ENCODE results near the gene MAGI1.
"Not testable (repeated sequence)": the region's sequence is repeated elsewhere in the genome, so short reads cannot be mapped to it uniquely, and the experiment has no call there.

MAGI1 gene

GRCh38 chr3:65578861-65579260 lies 459.9 kb downstream of the MAGI1 start:
- no peak for DNase-seq

DNA sequence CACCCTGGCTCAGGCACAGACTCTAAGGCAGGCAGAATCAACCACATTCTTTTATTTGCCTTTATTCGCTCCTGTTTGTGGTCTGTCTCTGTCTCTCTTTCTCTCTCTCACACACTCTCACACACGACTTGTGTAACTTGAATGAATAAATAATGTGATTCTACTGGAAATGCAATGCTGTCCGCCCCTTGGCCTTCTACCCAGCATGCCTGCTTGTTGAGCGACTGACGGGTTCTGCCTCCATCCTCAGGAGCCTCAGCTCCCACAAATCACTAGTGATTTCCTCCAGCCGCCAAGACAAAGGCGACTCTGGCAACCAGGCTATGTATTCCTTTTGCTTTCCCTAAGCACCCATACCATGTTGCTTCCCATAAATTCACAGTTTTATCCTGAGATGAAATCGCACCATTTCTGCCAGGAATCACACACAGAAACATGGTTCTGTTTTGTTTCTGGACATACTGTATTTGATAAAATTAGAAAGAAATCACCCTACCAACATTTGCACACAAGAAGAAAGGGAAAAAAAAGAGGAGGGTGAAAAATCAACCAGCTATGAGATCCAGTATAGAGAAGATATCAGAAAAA lies 460.8 kb downstream of the MAGI1 start:
- no peak for DNase-seq

GRCh38 chr3:65576966-65577365 lies 461.8 kb downstream of the MAGI1 start:
- DNase-seq, result no peak

- DNase-seq, result no peak
Measured at GRCh38 chr3:65576228-65576627, 462.5 kb downstream of the MAGI1 start.

GRCh38 chr3:65575376-65575840 lies 463.3 kb downstream of the MAGI1 start:
- DNase-seq, result no peak

DNA sequence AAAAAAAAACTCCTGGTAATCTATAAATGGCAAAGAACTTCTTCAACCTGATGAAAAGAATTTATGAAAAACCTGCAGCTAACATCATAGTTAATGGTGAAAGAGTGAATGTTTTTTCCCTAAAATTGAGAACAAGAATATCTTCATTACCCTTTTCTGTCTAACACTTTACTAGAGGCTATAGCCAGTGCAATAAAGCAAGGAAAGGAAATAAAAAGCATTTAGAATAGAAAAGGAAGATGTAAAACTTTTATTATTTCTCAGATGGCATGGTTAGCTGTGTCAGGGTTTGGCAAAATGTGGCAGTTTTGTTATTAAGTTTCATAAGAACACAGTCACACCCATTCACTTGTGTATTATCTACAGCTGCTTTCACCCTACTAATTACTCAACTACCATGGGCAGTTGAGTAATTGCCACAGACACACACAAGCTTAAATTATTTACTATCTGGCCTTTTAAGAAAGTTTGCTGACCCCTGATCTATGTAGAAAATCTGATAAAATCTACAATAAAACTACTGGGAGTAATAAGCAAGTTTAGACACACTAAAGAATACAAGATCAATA lies 465.1 kb downstream of the MAGI1 start:
- DNase-seq, result no peak

DNA sequence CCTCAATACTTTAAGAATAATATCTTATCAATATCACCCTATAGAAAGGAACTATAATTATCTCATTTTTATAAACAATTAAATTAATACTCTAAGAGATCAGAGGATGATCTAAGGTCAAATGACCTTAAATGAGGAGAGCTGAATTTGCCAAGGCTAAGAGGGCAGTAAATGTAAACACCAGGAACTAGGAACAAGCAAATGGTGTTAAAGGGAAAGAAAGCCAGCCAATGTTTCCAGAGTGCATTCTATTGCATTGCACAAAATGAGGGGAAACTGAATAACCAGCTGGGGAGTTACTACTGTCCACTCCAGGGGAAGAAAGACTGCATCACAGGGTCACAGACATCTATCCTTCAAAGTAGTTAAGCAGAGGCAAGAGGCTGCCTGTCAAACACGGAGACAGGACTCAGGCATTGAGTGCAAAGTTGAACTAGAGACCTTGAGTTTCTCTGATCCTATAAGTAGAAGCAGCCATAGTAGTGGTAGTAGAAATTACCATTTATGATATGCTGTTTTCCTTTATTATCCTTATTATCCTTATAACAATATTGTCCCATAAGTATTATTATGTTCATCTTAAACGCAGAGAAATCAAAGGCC lies 466.4 kb downstream of the MAGI1 start:
- DNase-seq, result no peak

GRCh38 chr3:65569845-65570405 lies 468.8 kb downstream of the MAGI1 start:
- no peak for DNase-seq

DNA sequence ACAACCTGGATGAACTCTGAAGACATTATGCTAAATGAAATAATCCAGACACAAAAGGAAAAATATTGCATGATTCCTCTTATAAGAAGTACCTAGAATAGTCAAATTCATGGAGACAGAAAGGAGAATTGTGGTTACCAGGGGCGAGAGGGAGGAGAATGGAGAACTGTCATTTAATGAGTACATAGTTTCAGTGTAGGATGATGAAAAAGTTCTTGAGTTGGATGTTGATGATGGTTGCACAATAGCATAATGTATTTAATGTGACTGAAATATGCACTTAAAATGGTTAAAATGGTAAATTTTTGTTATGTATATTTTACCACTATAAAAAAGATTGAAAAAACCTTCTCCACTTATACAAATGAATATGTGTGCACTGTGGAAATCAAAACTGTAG lies 469.6 kb downstream of the MAGI1 start:
- no peak for DNase-seq

- no peak for DNase-seq
Measured at GRCh38 chr3:65568497-65568896, 470.2 kb downstream of the MAGI1 start.

DNA sequence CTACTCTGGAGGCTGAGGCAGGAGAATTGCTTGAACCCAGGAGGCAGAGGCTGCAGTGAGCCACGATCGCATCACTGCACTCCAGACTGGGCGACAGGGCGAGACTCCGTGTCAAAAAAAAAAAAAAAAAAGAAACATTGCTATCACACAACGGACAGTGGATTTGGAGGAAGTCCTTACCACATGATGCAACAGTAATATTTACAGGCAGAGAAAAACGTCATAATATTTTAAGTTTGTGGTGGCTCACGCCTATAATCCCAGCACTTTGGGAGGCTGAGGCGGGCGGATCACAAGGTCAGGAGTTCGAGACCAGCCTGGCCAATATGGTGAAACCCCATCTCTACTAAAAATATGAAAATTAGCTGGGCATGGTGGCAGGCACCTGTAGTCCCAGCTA lies 473.0 kb downstream of the MAGI1 start:
- DNase-seq, result not testable (repeated sequence)

- no peak for DNase-seq
Measured at GRCh38 chr3:65564483-65564882, 474.2 kb downstream of the MAGI1 start.

GRCh38 chr3:65563861-65564260 lies 474.9 kb downstream of the MAGI1 start:
- DNase-seq, result no peak

DNA sequence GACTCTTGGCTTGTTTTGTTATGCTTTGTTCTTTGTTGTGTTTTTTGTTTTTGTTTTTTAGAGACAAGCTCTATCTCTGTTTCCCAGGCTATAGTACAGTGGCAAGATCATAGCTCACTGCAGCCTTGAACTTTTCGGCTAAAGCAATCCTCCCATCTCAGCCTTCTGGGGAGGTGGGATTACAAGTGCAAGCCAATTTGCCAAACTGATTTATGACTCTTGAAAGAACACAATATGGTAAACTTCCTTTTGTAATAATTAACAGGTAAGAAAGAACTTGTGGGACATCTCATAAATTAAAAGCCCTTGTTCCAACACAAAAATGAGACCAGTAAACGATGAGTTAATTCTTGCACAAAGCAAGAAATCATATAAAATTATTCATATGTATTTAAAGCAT lies 476.3 kb downstream of the MAGI1 start:
- no peak for DNase-seq

DNA sequence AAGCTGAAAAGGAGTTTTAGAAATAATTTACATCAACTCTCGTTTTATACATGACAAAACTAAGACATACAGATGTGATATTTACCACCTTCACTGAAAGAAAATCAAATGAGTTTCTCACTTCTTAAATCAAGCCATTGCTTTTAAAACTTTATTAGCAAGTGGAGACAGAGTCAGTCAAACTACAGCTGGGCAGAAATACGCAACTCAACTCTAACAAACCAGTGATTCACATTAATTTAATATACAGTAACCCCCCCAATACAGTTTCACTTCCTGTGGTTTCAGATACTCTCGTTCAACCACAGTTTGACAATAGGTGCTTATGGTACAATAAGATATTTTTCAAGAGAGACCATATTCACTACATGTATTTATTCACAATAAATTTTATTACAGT lies 477.1 kb downstream of the MAGI1 start:
- DNase-seq, result no peak

DNA sequence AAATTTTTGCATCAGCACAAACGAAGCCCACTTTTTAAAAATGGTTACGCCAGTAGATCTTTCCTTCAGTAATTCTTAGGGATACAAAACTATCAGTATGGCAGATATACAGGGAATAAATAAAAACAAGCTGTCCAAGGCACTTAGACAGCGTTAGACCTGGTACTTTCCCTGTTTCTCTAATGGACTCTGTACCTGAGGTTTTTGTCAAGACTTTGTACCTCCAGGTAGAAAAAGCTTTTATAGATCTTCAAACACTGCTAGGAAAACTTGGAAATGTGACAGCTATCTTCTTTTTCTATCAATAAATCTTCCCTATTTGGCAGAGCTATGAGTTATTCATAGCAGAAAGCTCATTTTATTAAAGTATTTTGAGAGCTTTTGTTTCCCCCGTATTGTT lies 477.8 kb downstream of the MAGI1 start:
- no peak for DNase-seq

DNA sequence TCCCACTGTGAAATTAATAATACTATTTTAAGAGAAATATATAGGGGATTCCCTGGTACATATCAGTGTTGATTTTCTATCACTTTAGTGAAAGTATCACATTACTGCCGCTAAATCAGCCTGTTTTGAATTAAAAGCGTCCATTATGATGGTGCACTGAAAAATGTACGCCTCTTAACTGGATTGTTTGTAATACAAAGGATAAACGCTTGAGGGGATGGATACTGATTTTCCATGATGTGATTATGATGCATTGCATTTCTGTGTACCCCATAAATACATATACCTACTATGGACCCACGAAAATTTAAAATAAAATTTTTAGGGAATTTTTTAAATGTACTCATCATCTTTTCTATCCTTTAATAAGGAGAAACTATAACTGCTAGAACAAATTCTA lies 478.6 kb downstream of the MAGI1 start:
- no peak for DNase-seq

- no peak for DNase-seq
Measured at GRCh38 chr3:65559643-65560042, 479.1 kb downstream of the MAGI1 start.

DNA sequence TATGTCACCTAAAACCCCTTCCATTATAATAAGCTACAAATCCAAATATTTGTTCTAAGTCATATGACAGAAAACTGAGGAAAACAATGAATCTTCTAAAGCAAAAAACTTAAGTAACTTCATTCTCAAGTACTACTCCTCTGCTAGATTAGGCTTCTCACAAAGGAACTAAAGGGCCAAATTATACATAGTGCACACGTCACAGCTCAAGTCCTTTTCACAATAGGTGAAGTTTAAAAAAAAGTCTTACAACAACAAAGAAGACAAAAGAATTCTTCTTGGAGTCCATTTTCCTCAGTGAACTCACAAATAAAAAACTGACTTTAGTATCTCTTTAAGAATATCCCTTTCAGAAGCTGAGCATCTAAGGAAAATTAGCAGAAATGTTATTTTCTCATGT lies 479.9 kb downstream of the MAGI1 start:
- no peak for DNase-seq

DNA sequence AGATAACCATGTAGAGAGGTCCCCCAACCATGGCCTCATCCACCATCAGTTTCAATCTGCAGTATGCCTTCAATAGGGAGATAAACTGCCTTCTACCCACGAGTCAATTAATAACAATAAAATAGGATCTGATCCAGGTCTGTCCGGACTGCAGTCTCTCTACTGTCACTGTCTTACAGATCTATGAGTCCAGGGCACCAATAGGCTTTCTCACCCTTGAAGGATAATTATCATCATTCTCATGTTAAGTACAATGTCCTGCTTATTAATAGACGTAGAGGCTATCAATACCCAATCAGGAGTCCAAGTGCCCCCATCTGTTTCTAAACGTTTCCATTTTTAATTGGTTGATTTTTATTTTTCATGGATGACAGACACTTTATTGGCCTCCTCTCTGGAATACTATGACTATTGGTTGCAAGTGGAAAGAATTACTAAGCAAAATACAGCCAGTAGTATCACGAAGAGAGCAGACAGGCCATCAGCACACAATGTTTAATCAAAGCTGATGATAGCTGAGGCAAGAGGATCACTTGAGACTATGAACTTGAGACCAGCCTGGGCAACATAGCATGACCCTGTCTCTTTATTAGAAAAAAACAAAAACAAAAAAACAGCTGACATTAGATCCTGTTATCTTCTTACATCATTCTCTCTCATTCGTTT lies 480.7 kb downstream of the MAGI1 start:
- no peak for DNase-seq

DNA sequence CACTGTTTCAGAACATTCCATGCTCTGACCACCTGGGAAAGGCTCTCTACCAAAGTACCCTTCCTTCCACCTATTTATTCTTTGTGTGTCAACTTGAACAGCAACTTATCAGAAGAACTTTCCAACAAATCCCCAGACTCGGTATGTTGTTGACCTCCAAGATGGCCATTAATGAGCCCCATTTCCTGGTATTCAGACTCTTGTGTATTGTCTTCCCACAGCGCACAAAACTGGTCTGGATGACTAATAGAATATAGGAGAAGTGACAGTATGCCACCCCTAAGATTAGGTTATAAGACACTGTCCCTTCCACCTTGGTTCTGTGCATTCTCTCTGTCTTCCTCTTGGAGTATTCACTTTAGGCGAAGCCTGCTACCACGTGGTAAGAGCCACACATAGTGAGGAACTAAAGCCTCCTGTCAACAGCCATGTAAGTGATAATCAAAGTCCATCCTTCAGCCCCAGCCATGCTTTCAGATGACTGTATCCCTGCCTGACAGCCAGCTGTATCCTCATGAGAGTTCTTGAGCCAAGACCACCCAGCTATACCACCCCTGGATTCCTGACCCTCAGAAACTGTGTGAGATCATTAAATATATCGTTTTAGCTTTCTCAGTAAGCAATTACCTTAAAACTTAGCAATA lies 481.7 kb downstream of the MAGI1 start:
- DNase-seq, result no peak

- DNase-seq, result no peak
Measured at GRCh38 chr3:65552434-65552833, 486.3 kb downstream of the MAGI1 start.

- no peak for DNase-seq
Measured at GRCh38 chr3:65551945-65552344, 486.8 kb downstream of the MAGI1 start.

All from effector CD4-positive, alpha-beta T cell (primary cell).